GM12878 (cell line): ENCODE data around the gene PPP1R1B. TPM values are rescaled to one million over a fixed set of nuclear protein-coding genes. Genes with fewer than 3 reads are reported as not detected.

Source experiments
- ATAC-seq: fragments of 200-7000 bp; cut with Tn5 transposase; 3 replicates; pipeline ENCODE4 v1.9.1; 2020; ENCODE audit warnings: mild to moderate bottlenecking, moderate library complexity
- BruUV-seq: library from RNA; stranded (reverse); fragments of 400-500 nt; replicated peaks from 2 replicates; lab custom pipeline; 2021; lab: Mats Ljungman, UMichigan
- CTCF ChIA-PET: fragments of 300-600 bp; sonication (Branson Sonifier 250); formaldehyde crosslinking; extraction: SDS; loops from one replicate; lab custom pipeline; 2021; ENCODE audit warnings: inconsistent platforms; lab: Yijun Ruan, JAX
- POLR2A ChIA-PET: fragments of 350-600 bp; formaldehyde crosslinking; extraction: SDS; loops from one replicate; lab custom pipeline; 2021; ENCODE audit warnings: inconsistent platforms; lab: Charles Lee
- RAD21 ChIA-PET: fragments of 300-600 bp; sonication (Branson Sonifier 250); formaldehyde crosslinking; loops from one replicate; lab custom pipeline; 2023; ENCODE audit warnings: antibody characterized with exemption; ENCODE audit not compliant: unreplicated experiment; lab: Charles Lee
- SMC1A ChIA-PET: fragments of 300-600 bp; sonication (Branson Sonifier 250); formaldehyde crosslinking; loops from one replicate; lab custom pipeline; 2023; ENCODE audit not compliant: unreplicated experiment, uncharacterized antibody; lab: Charles Lee
- DNase-seq: peaks from one replicate; pipeline ENCODE4 v3.0.0-alpha.2; 2011; ENCODE audit warnings: low read depth, low spot score
- FAIRE-seq: peaks from 3 replicates; lab custom pipeline; 2011; peaks lifted over from hg19 to GRCh38; lab: Jason Lieb, UNC
- H2AFZ ChIP-seq: 2 replicates; pipeline ENCODE4 v1.6.0; 2011; ENCODE audit warnings: low read depth, low read length, control low read depth; ENCODE audit not compliant: control insufficient read depth
- H3K27ac ChIP-seq: 2 replicates; pipeline ENCODE4 v1.5.1; 2011; ENCODE audit warnings: control low read depth; ENCODE audit not compliant: control insufficient read depth, insufficient read depth
- H3K27me3 ChIP-seq, 2 experiments: replicated peaks in 1 of 2; 2 replicates each; pipeline versions ENCODE4 v1.6.0 to v1.6.1; 2011; ENCODE audit warnings: low read length in 1 of 2; ENCODE audit not compliant: control insufficient read depth in 2 of 2, insufficient read depth in 2 of 2
- H3K36me3 ChIP-seq, 2 experiments: 2 replicates each; pipeline ENCODE4 v1.5.1; 2011; ENCODE audit warnings: low read length in 1 of 2; ENCODE audit not compliant: control insufficient read depth in 2 of 2, insufficient read depth in 2 of 2
- H3K4me1 ChIP-seq: 2 replicates; pipeline ENCODE4 v1.6.1; 2011; ENCODE audit warnings: mild to moderate bottlenecking, low read length, moderate library complexity, mixed read lengths; ENCODE audit not compliant: control insufficient read depth, insufficient read depth
- H3K4me2 ChIP-seq: 2 replicates; pipeline ENCODE4 v1.6.0; 2011; ENCODE audit warnings: control low read depth; ENCODE audit not compliant: control insufficient read depth, insufficient read depth
- H3K4me3 ChIP-seq: fragments of 200-600 bp; sonication (generic); 2 replicates; pipeline ENCODE4 v1.5.1; 2016
- H3K79me2 ChIP-seq: 2 replicates; pipeline ENCODE4 v1.6.0; 2011; ENCODE audit warnings: low read length; ENCODE audit not compliant: control insufficient read depth, insufficient read depth
- H3K9ac ChIP-seq: 2 replicates; pipeline ENCODE4 v1.8.0; 2011; ENCODE audit warnings: low read length, control low read depth, mixed read lengths; ENCODE audit not compliant: control insufficient read depth, insufficient read depth
- H3K9me3 ChIP-seq: replicated peaks from 3 replicates; pipeline ENCODE4 v1.5.1; 2011; ENCODE audit warnings: mild to moderate bottlenecking, low read length; ENCODE audit not compliant: control insufficient read depth, insufficient read depth
- H4K20me1 ChIP-seq: 2 replicates; pipeline ENCODE4 v1.6.0; 2011; ENCODE audit not compliant: control insufficient read depth, insufficient read depth
- BHLHE40 ChIP-seq, 2 experiments: fragments of 450-650 bp in 1 of 2; IDR thresholded peaks; 2 replicates each; pipeline ENCODE4 v1.6.1; 2011 to 2017; ENCODE audit warnings: low read depth in 2 of 2, borderline replicate concordance in 1 of 2, improper control_type of control experiment in 1 of 2, low read length in 1 of 2, mild to moderate bottlenecking in 1 of 2
- CBX5 ChIP-seq: sonication (generic); IDR thresholded peaks from 2 replicates; pipeline ENCODE4 v1.6.1; 2016; ENCODE audit warnings: low read depth, moderate library complexity, mild to moderate bottlenecking, inconsistent platforms
- CEBPB ChIP-seq, 2 experiments: fragments of 150-350 bp in 1 of 2; IDR thresholded peaks; 2 replicates each; pipeline ENCODE4 v1.6.1; 2012 to 2014; ENCODE audit warnings: low read depth in 2 of 2, low read length in 2 of 2, borderline replicate concordance in 1 of 2, inconsistent platforms in 1 of 2
- CREB1 ChIP-seq: IDR thresholded peaks from 2 replicates; pipeline ENCODE4 v1.6.1; 2012; ENCODE audit warnings: low read depth, mild to moderate bottlenecking, inconsistent platforms
- FOXK2 ChIP-seq: fragments of 450-650 bp; IDR thresholded peaks from 2 replicates; pipeline ENCODE4 v1.6.1; 2017; ENCODE audit warnings: mild to moderate bottlenecking, moderate library complexity
- KAT2A ChIP-seq: conservative IDR thresholded peaks from 2 replicates; pipeline ENCODE4 v1.6.1; 2011; ENCODE audit warnings: low read depth, low read length; ENCODE audit not compliant: control insufficient read depth
- PAX5 ChIP-seq: IDR thresholded peaks from 2 replicates; pipeline ENCODE4 v1.6.1; 2011; ENCODE audit warnings: low read depth, low read length, borderline replicate concordance
- RAD51 ChIP-seq: fragments of 450-650 bp; IDR thresholded peaks from 2 replicates; pipeline ENCODE4 v1.6.1; 2016; ENCODE audit warnings: moderate library complexity, mild to moderate bottlenecking, inconsistent platforms
- RBBP5 ChIP-seq: fragments of 200-600 bp; sonication (generic); conservative IDR thresholded peaks from 2 replicates; pipeline ENCODE4 v1.6.1; 2016
- SMAD1 ChIP-seq: fragments of 450-650 bp; IDR thresholded peaks from 2 replicates; pipeline ENCODE4 v1.6.1; 2018; ENCODE audit warnings: mild to moderate bottlenecking, low read depth; ENCODE audit not compliant: partially characterized antibody
- SPI1 ChIP-seq: IDR thresholded peaks from 2 replicates; pipeline ENCODE4 v1.6.1; 2011; ENCODE audit warnings: low read depth, mild to moderate bottlenecking, low read length, moderate library complexity, borderline replicate concordance; ENCODE audit not compliant: insufficient read depth
- TCF12 ChIP-seq: IDR thresholded peaks from 2 replicates; pipeline ENCODE4 v1.6.1; 2011; ENCODE audit warnings: low read depth, mild to moderate bottlenecking, low read length
- WGBS: methylation state at CpG from one replicate; pipeline ENCODE4 v1.1.6; 2016; ENCODE audit warnings: low lambda C conversion rate; ENCODE audit not compliant: insufficient replicate concordance, insufficient coverage; ENCODE audit errors: missing lambda C conversion rate; 5-methylcytosine and 5-hydroxymethylcytosine counted together
- in situ Hi-C: fragments of 300-500 bp; cut with MboI; formaldehyde crosslinking; loops from 9 replicates; pipeline ENCODE4 v1.14.3; 2018; ENCODE audit warnings: mixed read lengths
- intact Hi-C: fragments of 100-400 bp; cut with micrococcal nuclease; formaldehyde crosslinking; loops from one replicate; pipeline ENCODE4 v1.14.2; 2022; ENCODE audit not compliant: unreplicated experiment
- polyA plus RNA-seq, 11 experiments: library from polyadenylated mRNA; depleted of rRNA in 4 of 11; unstranded in 6 of 11; stranded (reverse) in 5 of 11; fragments of >200 nt; fragmentation: Nextera tagmentation in 4 of 11; fragmentation: Illumina TruSeq in 1 of 11; extraction: Ambion mirVana in 4 of 11; extraction: Trizol in 1 of 11; gene quantifications; 1 replicate in 1 of 11; 2 replicates in 10 of 11; pipeline versions ENCODE4 v1.2.1 to v1.2.3, GENCODE V29; 2011 to 2016; ENCODE audit warnings: inconsistent platforms in 2 of 11, missing spikeins in 2 of 11, low read depth in 1 of 11
- total RNA-seq, 4 experiments: library from RNA; depleted of rRNA in 3 of 4; stranded (reverse); fragments of >200 nt in 3 of 4; fragmentation: Illumina TruSeq in 1 of 4; extraction: Trizol in 1 of 4; gene quantifications; 2 replicates each; pipeline versions ENCODE4 v1.2.1 to v1.2.3, GENCODE V29; 2013 to 2021
- TF ChIP-seq, protein P1 (sequence below): IDR thresholded peaks from 2 replicates; pipeline ENCODE4 v1.6.1; 2012; ENCODE audit warnings: mild to moderate bottlenecking, low read depth, low read length
- TF ChIP-seq, protein P2 (sequence below): fragments of 450-650 bp; IDR thresholded peaks from 2 replicates; pipeline ENCODE4 v1.6.1; 2017; ENCODE audit warnings: mild to moderate bottlenecking
- TF ChIP-seq, protein P3 (sequence below): IDR thresholded peaks from 2 replicates; pipeline ENCODE4 v1.6.1; 2011; ENCODE audit warnings: borderline replicate concordance, low read depth, mild to moderate bottlenecking, moderate library complexity, mixed read lengths, low read length; ENCODE audit not compliant: insufficient read depth; ENCODE audit errors: extremely low read length

The PPP1R1B gene
- total and polyA plus RNA-seq, 10 of the 15 experiments (the other 5 are each of a cell fraction or from before 2014, with no cell fraction given): 0.08 TPM; not detected in 9

- H3K9me3 ChIP-seq: no peaks in the 10 kb centered on the region
- H3K4me3 ChIP-seq: peak within 1 kb of the TSS; percentile 44; the same call in 1 of the 2 replicates
- ChIA-PET SMC1A (interaction anchor here (0.6 to 1.5 kb wide), 5 partner anchors 19 to 47 kb away, joined by 3 to 6 read pairs (median 4); partner anchors contain the start of gene PGAP3), CTCF (interaction anchor here (0.8 to 9.1 kb wide), 10 partner anchors 9 to 196 kb away, joined by 3 to 114 read pairs (median 4); partner anchors contain the start of genes IKZF3, MIEN1 and STARD3), RAD21 (interaction anchor here (0.9 to 1.1 kb wide), 2 partner anchors 20 to 62 kb away, joined by 3 to 4 read pairs; partner anchors contain the start of genes MIEN1 and PGAP3), POLR2A (interaction anchor here (0.6 kb wide), 1 partner anchor 87 kb away, joined by 3 read pairs; no protein-coding TSS in a partner anchor)
- no peaks in the 10 kb centered on the region for H3K4me1 ChIP-seq
- ATAC-seq: peak; percentile 82
- no peaks in the 10 kb centered on the region; a peak in 2 of 4 replicates for H3K36me3 ChIP-seq
- no peak for DNase-seq
- peaks cover 4 to 6% of the 10 kb centered on the region in 2 experiments; a peak in 3 of 4 replicates for H3K27me3 ChIP-seq
- no peaks in the 10 kb centered on the region; the same call in 1 of the 2 replicates for H4K20me1 ChIP-seq
- no peak for FAIRE-seq
- 2% methylated on average over 47 of the region's 85 CpGs for WGBS
- H3K27ac ChIP-seq: no peak within 1 kb of the TSS
- in situ Hi-C loops: no loop called here
- H3K79me2 ChIP-seq: no peaks in the 10 kb centered on the region
- H3K9ac ChIP-seq: no peak within 1 kb of the TSS
- intact Hi-C loops: no loop called here
- no TSS peak for BruUV-seq
- peak within 1 kb of the TSS; percentile 71; the same call in 1 of the 2 replicates for H3K4me2 ChIP-seq
- peak within 1 kb of the TSS; percentile 58 for H2AFZ ChIP-seq
- TF ChIP-seq, protein P1, sequence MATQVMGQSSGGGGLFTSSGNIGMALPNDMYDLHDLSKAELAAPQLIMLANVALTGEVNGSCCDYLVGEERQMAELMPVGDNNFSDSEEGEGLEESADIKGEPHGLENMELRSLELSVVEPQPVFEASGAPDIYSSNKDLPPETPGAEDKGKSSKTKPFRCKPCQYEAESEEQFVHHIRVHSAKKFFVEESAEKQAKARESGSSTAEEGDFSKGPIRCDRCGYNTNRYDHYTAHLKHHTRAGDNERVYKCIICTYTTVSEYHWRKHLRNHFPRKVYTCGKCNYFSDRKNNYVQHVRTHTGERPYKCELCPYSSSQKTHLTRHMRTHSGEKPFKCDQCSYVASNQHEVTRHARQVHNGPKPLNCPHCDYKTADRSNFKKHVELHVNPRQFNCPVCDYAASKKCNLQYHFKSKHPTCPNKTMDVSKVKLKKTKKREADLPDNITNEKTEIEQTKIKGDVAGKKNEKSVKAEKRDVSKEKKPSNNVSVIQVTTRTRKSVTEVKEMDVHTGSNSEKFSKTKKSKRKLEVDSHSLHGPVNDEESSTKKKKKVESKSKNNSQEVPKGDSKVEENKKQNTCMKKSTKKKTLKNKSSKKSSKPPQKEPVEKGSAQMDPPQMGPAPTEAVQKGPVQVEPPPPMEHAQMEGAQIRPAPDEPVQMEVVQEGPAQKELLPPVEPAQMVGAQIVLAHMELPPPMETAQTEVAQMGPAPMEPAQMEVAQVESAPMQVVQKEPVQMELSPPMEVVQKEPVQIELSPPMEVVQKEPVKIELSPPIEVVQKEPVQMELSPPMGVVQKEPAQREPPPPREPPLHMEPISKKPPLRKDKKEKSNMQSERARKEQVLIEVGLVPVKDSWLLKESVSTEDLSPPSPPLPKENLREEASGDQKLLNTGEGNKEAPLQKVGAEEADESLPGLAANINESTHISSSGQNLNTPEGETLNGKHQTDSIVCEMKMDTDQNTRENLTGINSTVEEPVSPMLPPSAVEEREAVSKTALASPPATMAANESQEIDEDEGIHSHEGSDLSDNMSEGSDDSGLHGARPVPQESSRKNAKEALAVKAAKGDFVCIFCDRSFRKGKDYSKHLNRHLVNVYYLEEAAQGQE: no peak
- no peak for TF ChIP-seq SMAD1
- TF ChIP-seq, protein P2, sequence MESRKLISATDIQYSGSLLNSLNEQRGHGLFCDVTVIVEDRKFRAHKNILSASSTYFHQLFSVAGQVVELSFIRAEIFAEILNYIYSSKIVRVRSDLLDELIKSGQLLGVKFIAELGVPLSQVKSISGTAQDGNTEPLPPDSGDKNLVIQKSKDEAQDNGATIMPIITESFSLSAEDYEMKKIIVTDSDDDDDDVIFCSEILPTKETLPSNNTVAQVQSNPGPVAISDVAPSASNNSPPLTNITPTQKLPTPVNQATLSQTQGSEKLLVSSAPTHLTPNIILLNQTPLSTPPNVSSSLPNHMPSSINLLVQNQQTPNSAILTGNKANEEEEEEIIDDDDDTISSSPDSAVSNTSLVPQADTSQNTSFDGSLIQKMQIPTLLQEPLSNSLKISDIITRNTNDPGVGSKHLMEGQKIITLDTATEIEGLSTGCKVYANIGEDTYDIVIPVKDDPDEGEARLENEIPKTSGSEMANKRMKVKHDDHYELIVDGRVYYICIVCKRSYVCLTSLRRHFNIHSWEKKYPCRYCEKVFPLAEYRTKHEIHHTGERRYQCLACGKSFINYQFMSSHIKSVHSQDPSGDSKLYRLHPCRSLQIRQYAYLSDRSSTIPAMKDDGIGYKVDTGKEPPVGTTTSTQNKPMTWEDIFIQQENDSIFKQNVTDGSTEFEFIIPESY: no peak
- TF ChIP-seq CBX5: no peak
- no peak for TF ChIP-seq FOXK2
- TF ChIP-seq, protein P3, sequence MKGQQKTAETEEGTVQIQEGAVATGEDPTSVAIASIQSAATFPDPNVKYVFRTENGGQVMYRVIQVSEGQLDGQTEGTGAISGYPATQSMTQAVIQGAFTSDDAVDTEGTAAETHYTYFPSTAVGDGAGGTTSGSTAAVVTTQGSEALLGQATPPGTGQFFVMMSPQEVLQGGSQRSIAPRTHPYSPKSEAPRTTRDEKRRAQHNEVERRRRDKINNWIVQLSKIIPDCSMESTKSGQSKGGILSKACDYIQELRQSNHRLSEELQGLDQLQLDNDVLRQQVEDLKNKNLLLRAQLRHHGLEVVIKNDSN: no peak
- no peak for TF ChIP-seq RBBP5
- no peak for TF ChIP-seq TCF12
- peak in 1 of 2 experiments; percentile 38; a peak in 1 of 4 replicates for TF ChIP-seq BHLHE40 (IDR thresholded peaks at IDR 0.05; ENCODE audit: borderline replicate concordance in 1 of 2, low read depth in 2 of 2, low read length in 1 of 2)
- no peak for TF ChIP-seq CREB1
- TF ChIP-seq KAT2A: no peak
- TF ChIP-seq SPI1: no peak
- no peak for TF ChIP-seq RAD51
- no peak for TF ChIP-seq PAX5
- TF ChIP-seq CEBPB (IDR thresholded peaks at IDR 0.05; ENCODE audit: borderline replicate concordance in 1 of 2, low read depth in 2 of 2, low read length in 2 of 2): no peak
Observed at GRCh38 chr17:39667945-39668924, 41.5 kb downstream of the PPP1R1B start, which contains the start of gene PNMT. TSS of gene PNMT (plus strand) at chr17:39668453. CDS start at chr17:39668476, 23 bp downstream.
